Spleen (tissue), 11 donors: ENCODE data around the gene KRTAP17-1. TPM values are rescaled to one million over a fixed set of nuclear protein-coding genes. Genes with fewer than 3 reads are reported as not detected.
"Not testable (repeated sequence)": the region's sequence is repeated elsewhere in the genome, so short reads cannot be mapped to it uniquely, and the experiment has no call there.

Experiments
- DNase-seq: peaks from one replicate; pipeline ENCODE4 v3.0.0-alpha.2; 2020
- H3K27ac ChIP-seq, 8 donors: fragments of 200-600 bp; sonication (generic) in 7 of 8; 1 replicate in 4 of 8; 2 replicates in 4 of 8; pipeline versions ENCODE4 v1.5.0 to v1.8.0; 2016 to 2021; ENCODE audit warnings: inconsistent platforms in 4 of 8, mild to moderate bottlenecking in 4 of 8, moderate library complexity in 1 of 8
- H3K27me3 ChIP-seq, 7 donors: fragments of 200-600 bp; sonication (generic) in 6 of 7; replicated peaks in 1 of 7; 1 replicate in 4 of 7; 2 replicates in 3 of 7; pipeline versions ENCODE4 v1.5.0 to v1.8.0; 2016 to 2021; ENCODE audit warnings: inconsistent platforms in 3 of 7, mild to moderate bottlenecking in 1 of 7
- H3K36me3 ChIP-seq, 6 donors: fragments of 200-600 bp; sonication (generic) in 5 of 6; 1 replicate in 4 of 6; 2 replicates in 2 of 6; pipeline versions ENCODE4 v1.5.0 to v1.8.0; 2016 to 2021; ENCODE audit warnings: inconsistent platforms in 2 of 6
- H3K4me1 ChIP-seq, 6 donors: fragments of 200-600 bp; sonication (generic) in 5 of 6; 1 replicate in 3 of 6; 2 replicates in 3 of 6; pipeline versions ENCODE4 v1.5.0 to v1.8.0; 2016 to 2021; ENCODE audit warnings: inconsistent platforms in 3 of 6
- H3K4me3 ChIP-seq, 8 donors: fragments of 200-600 bp; sonication (generic) in 7 of 8; 1 replicate in 4 of 8; 2 replicates in 4 of 8; pipeline versions ENCODE4 v1.5.0 to v1.8.0; 2016 to 2021; ENCODE audit warnings: inconsistent platforms in 4 of 8, mild to moderate bottlenecking in 4 of 8, moderate library complexity in 2 of 8
- H3K9me3 ChIP-seq, 8 donors: fragments of 200-600 bp; sonication (generic) in 7 of 8; 1 replicate in 4 of 8; 2 replicates in 4 of 8; pipeline versions ENCODE4 v1.5.0 to v1.8.0; 2016 to 2021; ENCODE audit warnings: inconsistent platforms in 4 of 8
- CTCF ChIP-seq, 11 experiments: fragments of 200-600 bp in 7 of 11; fragments of 450-650 bp in 4 of 11; sonication (generic) in 4 of 11; IDR thresholded peaks in 8 of 11; conservative IDR thresholded peaks in 3 of 11; 1 replicate in 7 of 11; 2 replicates in 4 of 11; pipeline versions ENCODE4 v1.4.0 to v1.8.0; 2016 to 2021; ENCODE audit warnings: antibody characterized with exemption in 11 of 11, inconsistent platforms in 4 of 11, mild to moderate bottlenecking in 1 of 11
- POLR2A ChIP-seq, 3 donors: fragments of 450-650 bp; IDR thresholded peaks; one replicate each; pipeline ENCODE4 v1.5.1; 2017; ENCODE audit warnings: antibody characterized with exemption in 3 of 3, mild to moderate bottlenecking in 1 of 3
- POLR2AphosphoS5 ChIP-seq, 3 donors: sonication (generic); formaldehyde crosslinking; IDR thresholded peaks; one replicate each; pipeline ENCODE4 v1.5.1; 2017; ENCODE audit warnings: antibody characterized with exemption in 3 of 3
- WGBS, 5 donors: extraction: QIAGEN DNeasy Blood & Tissue Kit in 3 of 5; methylation state at CpG; one replicate each; pipeline versions ENCODE4 v1.1.5 to v1.1.7; 2013 to 2018; 5-methylcytosine and 5-hydroxymethylcytosine counted together
- intact Hi-C: fragments of 100-400 bp; cut with DNase I; formaldehyde crosslinking; loops from one replicate; pipeline ENCODE4 v1.15.0; 2023; ENCODE audit warnings: low total_unique reads
- polyA plus RNA-seq, 3 donors: library from polyadenylated mRNA; stranded (reverse); fragments of 200-250 nt; gene quantifications; one replicate each; pipeline ENCODE4 v1.2.1, GENCODE V29; 2013
- total RNA-seq, 7 donors: library from RNA; depleted of rRNA in 3 of 7; stranded (reverse); fragments of >200 nt in 3 of 7; fragmentation: NEBNext Ultra II Directional in 4 of 7; extraction: Animal tissue kit (Norgen Biotek cat#: 25700) in 4 of 7; gene quantifications; one replicate each; pipeline versions ENCODE4 v1.1.0 to v1.2.1, GENCODE V29; 2016 to 2021
- donor health status: healthy with polysubstance abuse.
- donor health status: DM: no; HTN: no; CAD: no; lungs with moderate emphysema.
- donor health status: DM: no; HTN: no; CAD: no.
- donor health status: Bipolar disorder and iron deficiency.
- donor health status: healthy.
- donor health status: DM: no; HTN: no; CAD: no.
- donor health status: DM: yes; HTN: yes; CAD: no.

The KRTAP17-1 gene
- total and polyA plus RNA-seq, 10 donors, result not detected

GRCh38 chr17:41278176-41278955, 37.1 kb downstream of the KRTAP17-1 start:
- intact Hi-C loops, result no loop called here
- no peak for DNase-seq
- H3K27ac ChIP-seq, result no peak overlapping the region
- H3K4me3 ChIP-seq, result no peak overlapping the region
- H3K9me3 ChIP-seq, result peaks cover 0 to 2% (median 0%) of the 10 kb centered on the region in 8 donors
- TF ChIP-seq POLR2A (IDR thresholded peaks at IDR 0.05) (no peak), POLR2AphosphoS5 (IDR thresholded peaks at IDR 0.05) (no peak)
- no peaks in the 10 kb centered on the region for H3K36me3 ChIP-seq
- peaks cover 0 to 4% (median 0%) of the 10 kb centered on the region in 7 donors for H3K27me3 ChIP-seq
- H3K4me1 ChIP-seq, result no peaks in the 10 kb centered on the region
- 77 to 95% (median 91%) methylated on average over 3 of the region's 3 CpGs for WGBS, 5 donors

GRCh38 chr17:41275648-41276190, 39.8 kb downstream of the KRTAP17-1 start, which contains the start of gene KRTAP9-7:
KRTAP9-7 (plus strand) TSS chr17:41275698; CDS start chr17:41275698, 0 bp downstream.
- intact Hi-C loops, H3K27ac ChIP-seq, DNase-seq, H3K36me3 ChIP-seq, H3K27me3 ChIP-seq, H3K4me1 ChIP-seq, H3K9me3 ChIP-seq, H3K4me3 ChIP-seq: not testable (repeated sequence)
- 73 to 94% (median 81%) methylated on average over 3 of the region's 3 CpGs for WGBS, 5 donors

GRCh38 chr17:41271858-41272257, 43.7 kb downstream of the KRTAP17-1 start:
- H3K4me3 ChIP-seq, result no peak overlapping the region
- no peaks in the 10 kb centered on the region for H3K36me3 ChIP-seq
- no peaks in the 10 kb centered on the region for H3K4me1 ChIP-seq
- 32 to 68% (median 50%) methylated on average over 1 of the region's 1 CpG; no CpG with 5 or more reads in 2 of the 5 donors for WGBS, 5 donors
- no peak overlapping the region for H3K27ac ChIP-seq
- H3K9me3 ChIP-seq, result no peaks in the 10 kb centered on the region
- H3K27me3 ChIP-seq, result peaks cover 0 to 4% (median 0%) of the 10 kb centered on the region in 7 donors
- intact Hi-C loops, result no loop called here
- no peak for TF ChIP-seq POLR2A (IDR thresholded peaks at IDR 0.05)
- TF ChIP-seq CTCF (IDR thresholded peaks at IDR 0.05 in 8 of 11, conservative IDR thresholded peaks at IDR 0.05 in 3 of 11), result no peak
- no peak for TF ChIP-seq POLR2AphosphoS5 (IDR thresholded peaks at IDR 0.05)
- no peak for DNase-seq

- H3K36me3 ChIP-seq, H3K4me3 ChIP-seq, H3K4me1 ChIP-seq, H3K27me3 ChIP-seq, H3K27ac ChIP-seq, H3K9me3 ChIP-seq, DNase-seq, intact Hi-C loops: not testable (repeated sequence)
- WGBS, 5 donors, result 30 to 75% methylated on average over 1 of the region's 1 CpG; no CpG with 5 or more reads in 3 of the 5 donors
These were observed 44.2 kb downstream of the KRTAP17-1 start for GRCh38 chr17:41271323-41271722.

GRCh38 chr17:41267711-41268110, 47.8 kb downstream of the KRTAP17-1 start:
- Histone ChIP-seq H3K4me3 (no peak overlapping the region), H3K27me3 (peaks cover 0 to 4% (median 0%) of the 10 kb centered on the region in 7 donors), H3K36me3 (no peaks in the 10 kb centered on the region), H3K4me1 (no peaks in the 10 kb centered on the region), H3K9me3 (no peaks in the 10 kb centered on the region), H3K27ac (no peak overlapping the region)
- intact Hi-C loops, result no loop called here
- WGBS, 5 donors, result 71 to 93% (median 79%) methylated on average over 3 of the region's 3 CpGs; no CpG with 5 or more reads in 2 of the 5 donors
- no peak for TF ChIP-seq POLR2AphosphoS5 (IDR thresholded peaks at IDR 0.05)
- TF ChIP-seq POLR2A (IDR thresholded peaks at IDR 0.05), result no peak
- TF ChIP-seq CTCF (IDR thresholded peaks at IDR 0.05 in 8 of 11, conservative IDR thresholded peaks at IDR 0.05 in 3 of 11), result no peak
- DNase-seq, result no peak
